ENCODE measurements around the gene NKX3-2. TPM values are rescaled to one million over a fixed set of nuclear protein-coding genes. Genes with fewer than 3 reads are reported as not detected.

Gene NKX3-2
- total RNA-seq, 1 experiment from 2014 or later: 0.06 TPM

DNA sequence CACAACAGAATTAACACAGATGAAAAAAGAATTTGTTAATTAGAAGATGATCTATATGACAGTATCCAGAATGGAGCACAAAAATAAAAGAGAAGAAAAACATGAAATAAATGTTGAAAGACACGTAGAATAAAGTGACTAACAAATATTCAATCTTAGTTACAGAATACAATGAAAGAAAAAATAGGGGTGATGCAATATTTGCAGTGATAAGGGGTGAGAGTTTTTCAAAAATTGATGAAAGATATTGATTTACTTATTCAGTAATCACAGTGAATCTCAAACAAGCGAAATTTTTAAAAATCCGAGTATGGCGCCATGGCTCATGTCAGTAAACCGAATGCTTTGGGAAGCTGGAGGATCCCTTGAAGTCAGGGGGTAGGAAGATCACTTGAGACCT, 39.9 kb downstream of the NKX3-2 start:
- no peak for DNase-seq (ENCODE audit: low read depth)

GRCh38 chr4:13498469-13498868, 45.8 kb downstream of the NKX3-2 start:
- DNase-seq (ENCODE audit: low read depth): no peak

GRCh38 chr4:13496605-13497004, 47.7 kb downstream of the NKX3-2 start:
- no peak for DNase-seq (ENCODE audit: low read depth)

DNA sequence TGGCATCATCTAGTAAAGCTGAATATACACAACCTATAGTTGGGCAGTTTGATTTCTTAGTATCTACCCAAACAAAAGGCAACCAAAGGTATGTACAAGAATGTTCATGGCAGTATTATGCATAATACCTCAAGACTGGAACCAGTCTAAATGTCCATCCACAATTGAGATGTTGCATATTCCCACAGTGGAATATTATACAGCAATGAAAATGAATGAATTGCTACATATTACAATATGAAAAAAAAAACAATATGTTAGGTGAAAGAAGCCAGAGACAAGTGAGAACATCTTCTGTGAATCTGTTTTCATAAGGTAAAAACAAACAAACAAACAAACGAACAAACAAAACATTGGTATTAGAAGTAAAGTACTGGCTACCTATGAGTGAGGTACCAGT, 48.6 kb downstream of the NKX3-2 start:
- no peak for DNase-seq (ENCODE audit: low read depth)

DNA sequence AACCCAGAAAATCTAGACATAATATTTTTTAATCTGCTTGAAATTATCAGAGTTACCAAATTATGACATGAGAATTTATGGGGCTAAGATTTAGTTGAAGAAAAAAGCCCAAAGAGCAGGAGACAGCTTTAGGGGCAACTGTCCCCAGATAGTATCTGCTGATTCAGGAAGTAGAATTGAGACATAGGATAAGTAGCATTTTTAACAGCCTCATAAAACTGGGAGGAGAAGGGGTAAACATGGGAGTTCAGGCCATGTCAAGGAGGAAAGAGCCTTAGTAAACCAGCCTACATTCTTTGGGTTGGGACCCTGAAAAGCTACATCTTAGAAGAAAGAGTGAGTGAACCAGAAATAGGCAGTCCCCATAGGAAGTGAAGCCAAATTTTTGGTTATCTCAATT, 50.5 kb downstream of the NKX3-2 start:
- no peak for DNase-seq (ENCODE audit: low read depth)

- DNase-seq (ENCODE audit: low read depth): no peak
Measured at GRCh38 chr4:13492747-13493146, 51.6 kb downstream of the NKX3-2 start.

Other genes starting within 250 kb of the NKX3-2 start
- gene RAB28, start 60.2 kb downstream of the NKX3-2 start, total RNA-seq (2014; rRNA removed; shearing (Covaris generic)): 21.5 and 24.1 TPM in 2 replicates
- gene BOD1L1, start 83.2 kb upstream of the NKX3-2 start, total RNA-seq (2014; rRNA removed; shearing (Covaris generic)): 14.6 and 17.5 TPM in 2 replicates

All from Daoy (cell line).